HepG2 (cell line): Measurements from ENCODE around the gene PPP1R15A. TPM values are rescaled to one million over a fixed set of nuclear protein-coding genes. Genes with fewer than 3 reads are reported as not detected.

ENCODE experiments used
- FOXP1 ChIP-seq, 2 experiments: fragments of 450-650 bp in 1 of 2; IDR thresholded peaks; 2 replicates each; pipeline ENCODE4 v1.6.1; 2017 to 2018; ENCODE audit warnings: antibody characterized with exemption in 1 of 2
- SMARCE1 ChIP-seq: fragments of 450-650 bp; IDR thresholded peaks from 2 replicates; pipeline ENCODE4 v1.6.1; 2017; ENCODE audit warnings: borderline replicate concordance
- ZNF280D ChIP-seq: sonication (generic); formaldehyde crosslinking; IDR thresholded peaks from 2 replicates; pipeline ENCODE4 v1.5.1; 2020; ENCODE audit warnings: mild to moderate bottlenecking, missing genetic modification reagents
- polyA plus RNA-seq, 8 experiments: library from polyadenylated mRNA; depleted of rRNA in 3 of 8; stranded (reverse) in 7 of 8; unstranded in 1 of 8; fragments of >200 nt; fragmentation: Illumina TruSeq in 4 of 8; extraction: Trizol in 4 of 8; gene quantifications; 2 replicates each; pipeline versions ENCODE4 v1.2.1 to v1.2.3, GENCODE V29; 2011 to 2016; ENCODE audit warnings: low read depth in 4 of 8, missing spikeins in 1 of 8, mixed read lengths in 1 of 8; ENCODE audit not compliant: insufficient read depth in 1 of 8
- total RNA-seq, 5 experiments: library from RNA; depleted of rRNA; stranded (reverse); fragments of >200 nt; fragmentation: Illumina TruSeq; extraction: Trizol; gene quantifications; 2 replicates each; pipeline ENCODE4 v1.2.3, GENCODE V29; 2016; ENCODE audit warnings: low read depth in 1 of 5
- TF ChIP-seq, protein P1 (sequence below): sonication (generic); formaldehyde crosslinking; IDR thresholded peaks from 2 replicates; pipeline ENCODE4 v1.4.0; 2020; ENCODE audit warnings: mild to moderate bottlenecking, missing genetic modification reagents

The PPP1R15A gene
- total and polyA plus RNA-seq, 2 of the 13 experiments (the other 11 are each of a cell fraction or from before 2014, with no cell fraction given): 15.6 to 18.5 TPM

DNA sequence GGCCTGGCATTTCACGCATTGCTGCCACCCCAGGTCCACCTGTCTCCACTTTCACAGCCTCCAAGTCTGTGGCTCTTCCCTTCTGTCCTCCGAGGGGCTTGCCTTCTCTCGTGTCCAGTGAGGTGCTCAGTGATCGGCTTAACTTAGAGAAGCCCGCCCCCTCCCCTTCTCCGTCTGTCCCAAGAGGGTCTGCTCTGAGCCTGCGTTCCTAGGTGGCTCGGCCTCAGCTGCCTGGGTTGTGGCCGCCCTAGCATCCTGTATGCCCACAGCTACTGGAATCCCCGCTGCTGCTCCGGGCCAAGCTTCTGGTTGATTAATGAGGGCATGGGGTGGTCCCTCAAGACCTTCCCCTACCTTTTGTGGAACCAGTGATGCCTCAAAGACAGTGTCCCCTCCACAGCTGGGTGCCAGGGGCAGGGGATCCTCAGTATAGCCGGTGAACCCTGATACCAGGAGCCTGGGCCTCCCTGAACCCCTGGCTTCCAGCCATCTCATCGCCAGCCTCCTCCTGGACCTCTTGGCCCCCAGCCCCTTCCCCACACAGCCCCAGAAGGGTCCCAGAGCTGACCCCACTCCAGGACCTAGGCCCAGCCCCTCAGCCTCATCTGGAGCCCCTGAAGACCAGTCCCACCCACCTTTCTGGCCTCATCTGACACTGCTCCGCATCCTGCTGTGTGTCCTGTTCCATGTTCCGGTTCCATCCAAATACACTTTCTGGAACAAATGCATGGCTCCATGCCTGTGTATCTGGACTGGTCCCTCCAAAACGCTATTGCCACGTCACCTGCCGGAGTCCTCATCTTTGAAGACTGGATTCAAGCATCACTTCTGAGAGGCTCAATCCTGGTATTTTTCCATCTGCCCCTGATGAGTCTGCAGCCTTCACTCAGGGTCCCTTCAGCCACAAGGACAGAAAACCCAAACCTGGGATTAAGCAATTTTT lies 50.6 kb downstream of the PPP1R15A start (continued):
- no peak for TF ChIP-seq ZNF280D (CRISPR knock-in tag)
- TF ChIP-seq SMARCE1: no peak
- TF ChIP-seq, protein P1, sequence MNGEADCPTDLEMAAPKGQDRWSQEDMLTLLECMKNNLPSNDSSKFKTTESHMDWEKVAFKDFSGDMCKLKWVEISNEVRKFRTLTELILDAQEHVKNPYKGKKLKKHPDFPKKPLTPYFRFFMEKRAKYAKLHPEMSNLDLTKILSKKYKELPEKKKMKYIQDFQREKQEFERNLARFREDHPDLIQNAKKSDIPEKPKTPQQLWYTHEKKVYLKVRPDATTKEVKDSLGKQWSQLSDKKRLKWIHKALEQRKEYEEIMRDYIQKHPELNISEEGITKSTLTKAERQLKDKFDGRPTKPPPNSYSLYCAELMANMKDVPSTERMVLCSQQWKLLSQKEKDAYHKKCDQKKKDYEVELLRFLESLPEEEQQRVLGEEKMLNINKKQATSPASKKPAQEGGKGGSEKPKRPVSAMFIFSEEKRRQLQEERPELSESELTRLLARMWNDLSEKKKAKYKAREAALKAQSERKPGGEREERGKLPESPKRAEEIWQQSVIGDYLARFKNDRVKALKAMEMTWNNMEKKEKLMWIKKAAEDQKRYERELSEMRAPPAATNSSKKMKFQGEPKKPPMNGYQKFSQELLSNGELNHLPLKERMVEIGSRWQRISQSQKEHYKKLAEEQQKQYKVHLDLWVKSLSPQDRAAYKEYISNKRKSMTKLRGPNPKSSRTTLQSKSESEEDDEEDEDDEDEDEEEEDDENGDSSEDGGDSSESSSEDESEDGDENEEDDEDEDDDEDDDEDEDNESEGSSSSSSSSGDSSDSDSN (CRISPR knock-in tag): no peak
- TF ChIP-seq FOXP1 (IDR thresholded peaks at IDR 0.05): no peak
- no peak for TF ChIP-seq FOXP1 (CRISPR knock-in tag; IDR thresholded peaks at IDR 0.05)
- TF ChIP-seq, all 625 proteins: peak for 0
